Mesothelial cell of epicardium (in vitro differentiated cells): Measurements from ENCODE around the gene JAG1. TPM values are rescaled to one million over a fixed set of nuclear protein-coding genes. Genes with fewer than 3 reads are reported as not detected.
A peak's percentile ranks its signal among the peaks of the same experiment; 100 is the strongest.

Source experiments
- DNase-seq, 2 experiments: peaks; one replicate each; pipeline ENCODE4 v3.0.0; 2021; ENCODE audit warnings: low spot score in 2 of 2; ENCODE audit not compliant: unreplicated experiment in 2 of 2
- H3K27ac Mint-ChIP-seq: 2 replicates; pipeline ENCODE4 v1.8.0; 2021; ENCODE audit warnings: mixed read lengths
- H3K27me3 Mint-ChIP-seq: 2 replicates; pipeline ENCODE4 v1.8.0; 2021; ENCODE audit warnings: low read depth, mixed read lengths
- H3K36me3 Mint-ChIP-seq: 2 replicates; pipeline ENCODE4 v1.8.0; 2021; ENCODE audit warnings: mixed read lengths
- H3K4me1 Mint-ChIP-seq: 2 replicates; pipeline ENCODE4 v1.8.0; 2021; ENCODE audit warnings: mixed read lengths
- H3K4me3 Mint-ChIP-seq: 2 replicates; pipeline ENCODE4 v1.8.0; 2021; ENCODE audit warnings: mild to moderate bottlenecking, moderate library complexity, mixed read lengths
- H3K9me3 Mint-ChIP-seq: 2 replicates; pipeline ENCODE4 v1.8.0; 2021; ENCODE audit warnings: mixed read lengths
- CTCF ChIP-seq: fragments of 200-600 bp; sonication (generic); IDR thresholded peaks from one replicate; pipeline ENCODE4 v1.5.0; 2021; ENCODE audit warnings: antibody characterized with exemption; ENCODE audit not compliant: unreplicated experiment
- total RNA-seq: library from RNA; stranded (reverse); gene quantifications from 3 replicates; pipeline ENCODE4 v1.2.1, GENCODE V29; 2021

Gene JAG1
- total RNA-seq, 1 donor from 2014 or later: 70.9 TPM

- Mint-ChIP-seq H3K36me3 (peaks cover 22% of the 10 kb centered on the region), H3K27ac (peak overlapping the region; percentile 94), H3K27me3 (no peaks in the 10 kb centered on the region), H3K4me1 (peaks cover 79% of the 10 kb centered on the region), H3K4me3 (no peak overlapping the region), H3K9me3 (no peaks in the 10 kb centered on the region)
- DNase-seq: no peak
- TF ChIP-seq CTCF: no peak
Observed at GRCh38 chr20:10666221-10667076, 7.3 kb downstream of the JAG1 start.

- H3K27ac Mint-ChIP-seq: peak overlapping the region; percentile 94
- H3K4me1 Mint-ChIP-seq: peaks cover 74% of the 10 kb centered on the region
- peak overlapping the region; percentile 42 for H3K4me3 Mint-ChIP-seq
- peaks cover 29% of the 10 kb centered on the region for H3K36me3 Mint-ChIP-seq
- no peak for TF ChIP-seq CTCF
- no peaks in the 10 kb centered on the region for H3K27me3 Mint-ChIP-seq
- H3K9me3 Mint-ChIP-seq: no peaks in the 10 kb centered on the region
- no peak for DNase-seq
Observed at GRCh38 chr20:10665791-10666190, 8.0 kb downstream of the JAG1 start.

- H3K4me3 Mint-ChIP-seq: peak overlapping the region; percentile 42
- peak overlapping the region; percentile 94 for H3K27ac Mint-ChIP-seq
- no peaks in the 10 kb centered on the region for H3K27me3 Mint-ChIP-seq
- H3K4me1 Mint-ChIP-seq: peaks cover 74% of the 10 kb centered on the region
- peaks cover 36% of the 10 kb centered on the region for H3K36me3 Mint-ChIP-seq
- DNase-seq: no peak
- H3K9me3 Mint-ChIP-seq: no peaks in the 10 kb centered on the region
- TF ChIP-seq CTCF: no peak
Observed at GRCh38 chr20:10665027-10665561, 8.7 kb downstream of the JAG1 start.

- Mint-ChIP-seq H3K9me3 (no peaks in the 10 kb centered on the region), H3K4me3 (no peak overlapping the region), H3K36me3 (peaks cover 41% of the 10 kb centered on the region), H3K27ac (peak overlapping the region; percentile 94), H3K27me3 (no peaks in the 10 kb centered on the region), H3K4me1 (peaks cover 74% of the 10 kb centered on the region)
- TF ChIP-seq CTCF: no peak
- no peak for DNase-seq
Observed at GRCh38 chr20:10663756-10664155, 10.0 kb downstream of the JAG1 start.

GRCh38 chr20:10662661-10663458 lies 10.9 kb downstream of the JAG1 start:
- Mint-ChIP-seq H3K27ac (peak overlapping the region; percentile 94), H3K9me3 (no peaks in the 10 kb centered on the region), H3K36me3 (peaks cover 47% of the 10 kb centered on the region), H3K4me1 (peaks cover 72% of the 10 kb centered on the region), H3K27me3 (no peaks in the 10 kb centered on the region), H3K4me3 (peak overlapping the region; percentile 2)
- TF ChIP-seq CTCF: no peak
- DNase-seq: no peak
